RWPE1 (cell line): ENCODE measurements around the gene PAX5.

Experiments used
- CTCF ChIA-PET: fragments of 350-600 bp; sonication (Branson Sonifier 250); formaldehyde crosslinking; extraction: SDS; loops from one replicate; lab custom pipeline; 2021; lab: Yijun Ruan, JAX
- POLR2A ChIA-PET: fragments of 400-600 bp; formaldehyde crosslinking; extraction: SDS; loops from one replicate; lab custom pipeline; 2020; ENCODE audit warnings: antibody characterized with exemption; ENCODE audit not compliant: low non-redundant PET; lab: Yijun Ruan, JAX
- DNase-seq: peaks from one replicate; pipeline ENCODE4 v3.0.0; 2012; ENCODE audit warnings: low spot score
- H3K27ac ChIP-seq: fragments of 450-650 bp; 2 replicates; pipeline ENCODE4 v1.5.1; 2017
- TF ChIP-seq, protein P1 (sequence below): fragments of 450-650 bp; conservative IDR thresholded peaks from 2 replicates; pipeline ENCODE4 v1.5.1; 2017; ENCODE audit warnings: low read depth, mild to moderate bottlenecking

PAX5 gene

GRCh38 chr9:36974731-36975130 lies 59.3 kb downstream of the PAX5 start:
- ChIA-PET POLR2A (interaction anchor here (0.6 kb wide), 1 partner anchor 122 kb away, joined by 4 read pairs; no protein-coding TSS in a partner anchor), CTCF (interaction anchor here (0.6 to 1.7 kb wide), 5 partner anchors 17 to 241 kb away, joined by 3 to 9 read pairs (median 4); no protein-coding TSS in a partner anchor)
- DNase-seq = no peak
- TF ChIP-seq, protein P1, sequence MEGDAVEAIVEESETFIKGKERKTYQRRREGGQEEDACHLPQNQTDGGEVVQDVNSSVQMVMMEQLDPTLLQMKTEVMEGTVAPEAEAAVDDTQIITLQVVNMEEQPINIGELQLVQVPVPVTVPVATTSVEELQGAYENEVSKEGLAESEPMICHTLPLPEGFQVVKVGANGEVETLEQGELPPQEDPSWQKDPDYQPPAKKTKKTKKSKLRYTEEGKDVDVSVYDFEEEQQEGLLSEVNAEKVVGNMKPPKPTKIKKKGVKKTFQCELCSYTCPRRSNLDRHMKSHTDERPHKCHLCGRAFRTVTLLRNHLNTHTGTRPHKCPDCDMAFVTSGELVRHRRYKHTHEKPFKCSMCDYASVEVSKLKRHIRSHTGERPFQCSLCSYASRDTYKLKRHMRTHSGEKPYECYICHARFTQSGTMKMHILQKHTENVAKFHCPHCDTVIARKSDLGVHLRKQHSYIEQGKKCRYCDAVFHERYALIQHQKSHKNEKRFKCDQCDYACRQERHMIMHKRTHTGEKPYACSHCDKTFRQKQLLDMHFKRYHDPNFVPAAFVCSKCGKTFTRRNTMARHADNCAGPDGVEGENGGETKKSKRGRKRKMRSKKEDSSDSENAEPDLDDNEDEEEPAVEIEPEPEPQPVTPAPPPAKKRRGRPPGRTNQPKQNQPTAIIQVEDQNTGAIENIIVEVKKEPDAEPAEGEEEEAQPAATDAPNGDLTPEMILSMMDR = no peak
- H3K27ac ChIP-seq = no peak overlapping the region

GRCh38 chr9:36971935-36972488 lies 62.1 kb downstream of the PAX5 start:
- CTCF ChIA-PET = interaction anchor here (1.7 kb wide), 1 partner anchor 99 kb away, joined by 6 read pairs; no protein-coding TSS in a partner anchor
- H3K27ac ChIP-seq = no peak overlapping the region
- TF ChIP-seq, protein P1 = no peak
- POLR2A ChIA-PET = no interaction called here
- no peak for DNase-seq

DNA sequence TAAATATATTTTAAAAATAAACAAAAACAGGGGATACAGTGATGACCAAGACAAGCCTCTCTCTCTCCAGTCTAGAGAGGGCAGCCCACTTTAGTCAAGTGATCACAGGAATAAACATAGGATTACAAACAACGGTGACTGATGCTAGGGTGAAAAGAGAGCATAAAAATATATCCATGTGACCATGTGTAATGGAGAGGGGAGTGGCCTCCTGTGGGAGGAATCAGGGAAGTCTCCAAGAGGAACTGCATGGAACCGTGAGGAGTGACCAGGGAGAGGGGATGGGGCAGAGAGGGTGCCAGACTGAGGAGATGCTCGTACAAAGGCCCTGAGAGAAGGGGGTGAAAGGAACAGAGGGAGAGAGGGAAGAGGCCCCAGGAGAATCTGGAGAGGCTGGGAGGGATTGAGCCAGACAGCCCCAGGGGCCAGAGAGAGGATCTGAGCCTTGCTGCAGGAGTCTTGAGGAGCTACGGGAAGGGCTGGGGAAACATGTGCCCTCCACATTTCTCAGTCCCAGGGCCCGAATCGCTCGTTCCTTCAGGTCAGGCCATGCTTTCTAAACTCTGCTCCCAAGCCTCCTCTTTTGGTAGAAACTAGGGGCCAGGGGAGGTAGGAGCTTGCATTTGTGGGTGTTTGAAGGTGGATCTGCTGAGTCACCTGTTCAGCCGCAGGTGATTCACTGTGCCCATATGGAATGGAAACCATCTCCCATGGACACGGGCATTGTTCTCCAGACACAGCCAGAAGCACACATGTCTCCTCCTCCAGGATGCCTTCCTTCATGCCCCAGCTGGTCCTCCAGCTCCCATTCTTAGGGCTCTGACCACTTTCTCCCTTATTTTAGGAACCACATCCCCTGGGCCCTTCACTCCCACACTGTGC lies 63.8 kb downstream of the PAX5 start:
- no peak overlapping the region for H3K27ac ChIP-seq
- DNase-seq = peak; percentile 56
- CTCF ChIA-PET = no interaction called here
- POLR2A ChIA-PET = no interaction called here
- TF ChIP-seq, protein P1 = no peak

- DNase-seq = no peak
- POLR2A ChIA-PET = no interaction called here
- TF ChIP-seq, protein P1 = no peak
- CTCF ChIA-PET = interaction anchor here (0.7 kb wide), 1 partner anchor 278 kb away, joined by 3 read pairs; no protein-coding TSS in a partner anchor
- no peak overlapping the region for H3K27ac ChIP-seq
Observed at GRCh38 chr9:36969216-36969771, 64.8 kb downstream of the PAX5 start.

DNA sequence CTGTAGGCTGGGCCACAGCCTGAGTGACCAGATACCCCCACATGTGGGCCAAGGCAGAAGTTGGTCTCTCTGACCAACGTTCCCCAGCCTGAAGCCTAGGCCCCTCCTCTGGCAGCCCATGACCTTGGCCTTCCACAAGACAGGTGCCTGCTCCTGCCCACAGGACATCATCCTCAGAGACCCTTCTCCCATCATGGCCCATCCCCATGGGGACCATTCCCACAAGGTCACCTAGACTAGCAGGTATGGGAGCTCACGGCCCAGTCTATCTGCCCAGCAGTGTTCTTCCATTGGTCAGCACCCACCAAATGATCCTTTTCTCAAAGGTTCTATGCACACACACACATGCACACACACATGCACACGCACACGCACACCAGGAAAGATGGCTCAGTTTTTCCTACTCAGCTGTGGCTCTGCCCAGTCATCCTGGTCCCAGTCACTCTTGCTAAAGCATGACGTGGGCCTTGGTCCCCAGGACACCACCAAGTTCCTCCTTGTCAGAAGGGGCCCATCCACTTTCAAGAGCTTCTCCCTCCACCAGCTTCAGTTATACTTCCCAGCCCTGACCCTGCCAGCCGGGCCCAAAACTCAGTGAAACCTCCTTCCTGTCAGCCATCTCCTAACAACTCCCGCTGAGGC lies 65.4 kb downstream of the PAX5 start:
- ChIA-PET CTCF (interaction anchor here (0.7 kb wide), 1 partner anchor 279 kb away, joined by 3 read pairs; no protein-coding TSS in a partner anchor), POLR2A (no interaction called here)
- no peak for DNase-seq
- H3K27ac ChIP-seq = no peak overlapping the region
- TF ChIP-seq, protein P1 = no peak

GRCh38 chr9:36967997-36968396 lies 66.1 kb downstream of the PAX5 start:
- CTCF ChIA-PET = interaction anchor here (0.6 kb wide), 1 partner anchor 222 kb away, joined by 5 read pairs; no protein-coding TSS in a partner anchor
- H3K27ac ChIP-seq = no peak overlapping the region
- TF ChIP-seq, protein P1 = no peak
- DNase-seq = no peak
- POLR2A ChIA-PET = no interaction called here
